ENCODE measurements around the gene ATF1. TPM values are rescaled to one million over a fixed set of nuclear protein-coding genes. Genes with fewer than 3 reads are reported as not detected.

The ATF1 gene
- total and polyA plus RNA-seq, 2 of the 8 experiments (the other 6 are each of a cell fraction or from before 2014, with no cell fraction given), result 23.2 to 41.8 TPM

- Histone ChIP-seq H3K27ac (ENCODE audit: low read depth, low read length) (no peak overlapping the region), H2AK5ac (ENCODE audit: low read depth, low read length) (no peak overlapping the region)
- CTCF ChIA-PET (ENCODE audit: partially characterized antibody), result interaction anchor here (0.6 to 1.0 kb wide), 3 partner anchors 16 to 298 kb away, joined by 3 read pairs; partner anchors contain the start of gene SLC11A2
These were observed 35.5 kb upstream of the ATF1 start for GRCh38 chr12:50728417-50728816.

More at GRCh38 chr12:50728417-50728816, 35.5 kb upstream of the ATF1 start:
- TF ChIP-seq POU5F1 (IDR thresholded peaks at IDR 0.05; ENCODE audit: low read depth, low read length), result no peak
- no peak for TF ChIP-seq SP4 (IDR thresholded peaks at IDR 0.05; ENCODE audit: low read length)
- H2BK120ac ChIP-seq (replicated peaks; ENCODE audit: low read depth, low read length), result no peak overlapping the region
- no peaks in the 10 kb centered on the region for H3K4me1 ChIP-seq (replicated peaks in 1 of 4; ENCODE audit: control insufficient read depth in 3 of 4, insufficient read depth in 4 of 4, low read length in 3 of 4)
- DNase-seq (ENCODE audit: low read depth in 1 of 2, low spot score in 2 of 2) (no peak), FAIRE-seq (no peak)
- H3K9ac ChIP-seq (replicated peaks in 1 of 4; ENCODE audit: extremely low read depth in 1 of 4, low read depth in 3 of 4, low read length in 3 of 4), result no peak overlapping the region
- WGBS, 2 experiments (ENCODE audit: extremely low coverage in 1 of 2, insufficient coverage in 1 of 2, insufficient read length in 1 of 2, insufficient replicate concordance in 2 of 2, low coverage in 1 of 2, low lambda C conversion rate in 2 of 2, missing lambda C conversion rate in 1 of 2), result 95% methylated on average over 7 of the region's 7 CpGs; no CpG with 5 or more reads in 1 of the 2 experiments
- no peak overlapping the region for H2AFZ ChIP-seq (ENCODE audit: low read length)
- H3K27me3 ChIP-seq (replicated peaks in 1 of 4; ENCODE audit: control insufficient read depth in 3 of 4, extremely low read depth in 1 of 4, insufficient read depth in 3 of 4, low read length in 3 of 4), result no peaks in the 10 kb centered on the region
- H2BK15ac ChIP-seq (ENCODE audit: low read length), result no peak overlapping the region
- no peak overlapping the region for H4K91ac ChIP-seq (replicated peaks; ENCODE audit: insufficient read length, low read length)
- H3K14ac ChIP-seq (ENCODE audit: insufficient read length), result no peak overlapping the region
- no peak overlapping the region for H3K56ac ChIP-seq (replicated peaks; ENCODE audit: insufficient read length, low read depth, low read length)
- H3K79me1 ChIP-seq (ENCODE audit: low read depth, low read length), result no peaks in the 10 kb centered on the region
- H3K36me3 ChIP-seq (ENCODE audit: control insufficient read depth in 2 of 4, insufficient read depth in 4 of 4, low read length in 3 of 4), result peaks cover 10 to 46% (median 36%) of the 10 kb centered on the region in 4 experiments
- no peaks in the 10 kb centered on the region for H3K23me2 ChIP-seq (ENCODE audit: low read depth, low read length)
- H4K20me1 ChIP-seq (replicated peaks in 1 of 2; ENCODE audit: control insufficient read depth in 1 of 2, insufficient read depth in 2 of 2, low read length in 2 of 2), result peaks cover 0 to 1% of the 10 kb centered on the region in 2 experiments
- H3K18ac ChIP-seq (ENCODE audit: extremely low read depth, low read length), result no peak overlapping the region
- H4K8ac ChIP-seq (ENCODE audit: extremely low read depth, insufficient read depth, low read length), result no peak overlapping the region
- no peak overlapping the region for H3K4me2 ChIP-seq (ENCODE audit: insufficient read depth in 1 of 2, low read depth in 2 of 2, low read length in 2 of 2)
- no peak overlapping the region for H2BK5ac ChIP-seq (ENCODE audit: low read depth, low read length)
- no peaks in the 10 kb centered on the region for H3K9me3 ChIP-seq (ENCODE audit: insufficient read depth in 2 of 2, low read depth in 1 of 2, low read length in 1 of 2)
- H2BK20ac ChIP-seq (ENCODE audit: low read length), result no peak overlapping the region; the same call in 1 of the 2 replicates
- H2BK12ac ChIP-seq (ENCODE audit: low read depth, low read length), result no peak overlapping the region
- H4K5ac ChIP-seq (ENCODE audit: insufficient read length, low read depth, low read length), result no peak overlapping the region
- no peak overlapping the region for H3K4me3 ChIP-seq (ENCODE audit: extremely low read depth in 1 of 4, insufficient read depth in 2 of 4, low read depth in 3 of 4, low read length in 4 of 4)
- POLR2A ChIA-PET (ENCODE audit: partially characterized antibody), result no interaction called here
- no peaks in the 10 kb centered on the region for H3K79me2 ChIP-seq (ENCODE audit: control insufficient read depth in 1 of 2, insufficient read depth in 2 of 2, low read length in 2 of 2)
- no peak overlapping the region for H3K23ac ChIP-seq (ENCODE audit: insufficient read length)
- no peak overlapping the region for H3K4ac ChIP-seq (replicated peaks; ENCODE audit: insufficient read length, low read depth, low read length)
